Coronary artery (tissue), 2 donors: ENCODE results near the gene SETBP1.

Source experiments
- DNase-seq: peaks from one replicate; pipeline ENCODE4 v3.0.0-alpha.2; 2017; ENCODE audit warnings: low spot score
- H3K27ac ChIP-seq, 2 donors: fragments of 200-600 bp; sonication (generic); one replicate each; pipeline ENCODE4 v1.5.1; 2016 to 2019
- H3K4me3 ChIP-seq: fragments of 200-600 bp; sonication (generic); 2 replicates; pipeline ENCODE4 v1.5.1; 2016; ENCODE audit warnings: mild to moderate bottlenecking, moderate library complexity
- TF ChIP-seq, protein P1 (sequence below): fragments of 200-600 bp; sonication (generic); IDR thresholded peaks from one replicate; pipeline ENCODE4 v1.5.1; 2019; ENCODE audit warnings: antibody characterized with exemption

Gene SETBP1

DNA sequence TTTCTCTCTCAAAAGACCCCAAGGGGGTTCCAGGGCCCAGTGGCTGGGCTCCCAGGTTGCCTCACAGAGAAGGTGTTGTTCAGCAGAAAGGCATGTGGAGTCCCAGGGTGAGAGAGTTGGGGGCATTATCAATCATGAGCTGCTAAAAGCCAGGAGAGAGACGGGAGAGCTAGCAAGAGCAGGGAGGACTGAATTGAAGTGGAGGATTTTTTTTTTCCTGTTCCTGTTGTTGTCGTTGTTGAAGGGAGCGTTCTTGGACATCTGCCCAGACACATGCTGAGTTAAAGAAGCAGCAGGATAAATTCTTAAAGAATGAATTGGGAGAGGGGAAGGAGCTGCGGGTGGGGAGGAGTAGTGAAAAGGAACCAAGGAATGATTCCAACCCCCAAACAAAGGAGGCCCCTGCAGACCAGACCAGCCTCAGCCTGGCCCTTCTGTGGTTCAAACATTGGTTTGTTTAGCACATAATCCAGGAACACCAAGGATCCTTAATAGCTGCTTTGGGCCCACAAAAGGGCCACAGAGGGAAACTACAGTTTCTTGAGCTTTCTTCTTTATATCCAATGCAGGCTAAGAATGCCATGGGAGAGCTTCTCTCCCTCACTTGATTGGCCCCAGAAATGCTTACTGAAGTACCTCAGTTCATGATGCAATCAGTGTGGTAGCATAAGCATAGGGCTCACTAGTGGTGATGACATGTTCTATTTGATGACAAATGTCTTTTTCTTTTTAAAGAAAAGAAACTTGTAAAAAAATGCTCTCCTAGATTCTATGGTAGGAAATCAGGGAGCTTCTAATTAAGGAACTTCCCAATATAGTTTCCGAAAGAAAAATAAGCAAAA lies 146.0 kb downstream of the SETBP1 start:
- peak overlapping the region; percentile 13 for H3K4me3 ChIP-seq
- H3K27ac ChIP-seq: peak overlapping the region; percentile 76 to 85
- DNase-seq: no peak
- TF ChIP-seq, protein P1, sequence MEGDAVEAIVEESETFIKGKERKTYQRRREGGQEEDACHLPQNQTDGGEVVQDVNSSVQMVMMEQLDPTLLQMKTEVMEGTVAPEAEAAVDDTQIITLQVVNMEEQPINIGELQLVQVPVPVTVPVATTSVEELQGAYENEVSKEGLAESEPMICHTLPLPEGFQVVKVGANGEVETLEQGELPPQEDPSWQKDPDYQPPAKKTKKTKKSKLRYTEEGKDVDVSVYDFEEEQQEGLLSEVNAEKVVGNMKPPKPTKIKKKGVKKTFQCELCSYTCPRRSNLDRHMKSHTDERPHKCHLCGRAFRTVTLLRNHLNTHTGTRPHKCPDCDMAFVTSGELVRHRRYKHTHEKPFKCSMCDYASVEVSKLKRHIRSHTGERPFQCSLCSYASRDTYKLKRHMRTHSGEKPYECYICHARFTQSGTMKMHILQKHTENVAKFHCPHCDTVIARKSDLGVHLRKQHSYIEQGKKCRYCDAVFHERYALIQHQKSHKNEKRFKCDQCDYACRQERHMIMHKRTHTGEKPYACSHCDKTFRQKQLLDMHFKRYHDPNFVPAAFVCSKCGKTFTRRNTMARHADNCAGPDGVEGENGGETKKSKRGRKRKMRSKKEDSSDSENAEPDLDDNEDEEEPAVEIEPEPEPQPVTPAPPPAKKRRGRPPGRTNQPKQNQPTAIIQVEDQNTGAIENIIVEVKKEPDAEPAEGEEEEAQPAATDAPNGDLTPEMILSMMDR: no peak

DNA sequence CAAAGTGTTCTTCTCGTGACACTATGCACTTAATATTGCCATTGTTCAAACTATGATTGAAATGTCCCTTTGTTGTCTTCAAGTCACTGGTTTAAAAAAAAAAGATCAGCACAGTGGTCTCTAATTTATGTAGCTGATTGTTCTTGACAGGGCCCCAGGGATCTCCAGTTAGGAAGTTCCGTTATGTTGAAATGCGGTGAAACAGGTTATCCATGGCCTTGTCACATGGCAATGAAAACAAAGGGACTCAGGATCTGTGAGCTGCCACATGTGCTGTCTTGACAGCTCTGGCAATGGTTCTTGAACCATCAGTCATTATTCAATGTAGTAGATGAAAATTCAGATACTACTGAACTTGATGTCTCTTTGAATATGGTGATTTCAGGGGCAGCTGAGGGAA lies 147.4 kb downstream of the SETBP1 start:
- TF ChIP-seq, protein P1: no peak
- no peak overlapping the region for H3K4me3 ChIP-seq
- no peak for DNase-seq
- no peak overlapping the region for H3K27ac ChIP-seq

DNA sequence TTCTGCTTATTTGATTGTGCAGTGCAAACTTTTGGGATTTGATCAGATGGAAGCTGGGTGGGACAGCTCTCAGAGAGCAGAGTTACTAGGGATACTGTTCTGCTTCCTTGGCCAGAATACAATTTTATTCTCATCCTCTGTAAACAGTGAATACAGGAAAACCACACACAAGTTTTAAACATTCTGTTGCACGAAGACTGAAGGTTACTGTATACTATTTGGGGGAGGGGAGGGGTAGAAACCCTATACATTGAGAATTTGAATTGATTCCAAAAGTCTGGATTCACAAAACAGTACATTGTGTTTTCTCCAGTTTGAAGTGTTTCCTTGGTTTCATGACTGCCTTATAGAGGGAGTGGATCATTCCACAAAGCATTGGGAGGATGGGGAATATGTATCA lies 149.9 kb downstream of the SETBP1 start:
- no peak for DNase-seq
- Histone ChIP-seq H3K4me3 (no peak overlapping the region), H3K27ac (no peak overlapping the region)
- TF ChIP-seq, protein P1: no peak

DNA sequence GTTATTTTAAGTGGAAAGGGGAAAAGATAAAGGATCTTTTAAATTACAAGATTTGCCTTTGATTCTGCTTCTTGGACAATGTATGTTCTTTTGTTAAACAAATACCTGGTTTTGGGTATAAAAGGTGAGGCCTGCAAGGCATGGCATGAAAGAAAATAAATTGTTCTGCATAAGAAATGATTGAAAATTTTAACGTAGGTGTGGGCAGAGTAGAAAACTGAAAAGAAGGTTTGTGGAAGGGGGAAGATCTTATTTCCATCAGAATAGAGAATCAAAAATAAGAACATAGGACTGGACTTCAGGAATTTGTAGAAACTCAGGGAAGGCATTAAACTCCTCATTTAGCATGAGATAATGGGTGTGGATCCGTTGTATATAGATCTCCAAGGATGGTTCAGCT lies 153.1 kb downstream of the SETBP1 start:
- no peak for DNase-seq
- TF ChIP-seq, protein P1: no peak
- Histone ChIP-seq H3K4me3 (no peak overlapping the region), H3K27ac (no peak overlapping the region)

DNA sequence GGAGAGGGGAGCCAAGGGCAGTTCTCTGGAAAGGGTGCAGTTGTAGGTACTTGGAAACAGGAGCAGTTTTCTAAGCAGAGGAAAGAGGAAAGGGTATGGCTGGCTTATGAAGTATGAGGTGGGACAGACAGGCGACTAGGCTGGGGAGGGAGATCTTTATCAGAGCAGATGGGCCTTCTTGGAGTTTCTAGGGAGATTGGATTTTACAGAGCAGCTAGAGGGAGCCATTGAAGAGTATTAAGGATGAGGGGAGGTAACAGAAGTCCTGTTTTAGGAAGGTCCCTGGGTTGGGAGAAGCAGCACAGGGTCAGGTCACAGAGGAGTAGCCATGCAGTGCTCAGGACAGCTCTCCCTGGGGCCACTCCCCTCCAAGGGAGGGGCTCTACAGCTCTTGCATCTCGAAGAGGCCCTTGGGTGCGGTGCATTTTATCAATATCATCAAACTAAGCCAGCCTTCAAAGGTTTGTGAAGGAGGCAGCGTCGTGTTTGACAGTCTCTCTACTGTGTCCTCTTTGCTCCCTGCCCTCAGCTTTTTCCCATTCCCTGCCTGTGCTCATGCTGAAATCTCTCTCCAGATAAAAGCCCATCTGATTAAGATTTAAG lies 154.3 kb downstream of the SETBP1 start:
- H3K27ac ChIP-seq: no peak overlapping the region
- DNase-seq: no peak
- H3K4me3 ChIP-seq: no peak overlapping the region
- TF ChIP-seq, protein P1: no peak

DNA sequence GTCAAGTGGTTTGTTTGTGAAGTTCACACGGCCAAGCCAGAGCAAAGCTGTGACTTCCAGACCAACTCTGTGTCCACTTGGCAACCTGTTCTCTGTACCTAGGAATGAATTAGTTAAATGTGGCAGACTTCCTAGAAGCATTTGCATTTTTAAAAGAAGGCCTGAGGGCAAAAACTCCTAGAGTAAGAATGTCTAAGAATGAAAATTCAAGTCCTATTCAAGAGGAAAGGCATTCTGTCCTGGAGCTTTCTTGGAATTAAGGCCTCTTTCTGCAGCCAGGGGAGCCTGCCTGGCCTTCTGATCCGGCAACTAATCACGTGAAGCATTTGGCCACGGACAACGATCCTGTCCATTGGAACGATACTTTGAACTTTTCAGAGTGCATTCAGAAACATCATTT lies 155.0 kb downstream of the SETBP1 start:
- DNase-seq: no peak

More for the DNA sequence above, 155.0 kb downstream of the SETBP1 start:
- no peak overlapping the region for H3K4me3 ChIP-seq
- TF ChIP-seq, protein P1: no peak
- H3K27ac ChIP-seq: peak overlapping the region in 1 of 2 donors; percentile 42
